ENCODE measurements around the gene OR2T4.

Gene OR2T4

DNA sequence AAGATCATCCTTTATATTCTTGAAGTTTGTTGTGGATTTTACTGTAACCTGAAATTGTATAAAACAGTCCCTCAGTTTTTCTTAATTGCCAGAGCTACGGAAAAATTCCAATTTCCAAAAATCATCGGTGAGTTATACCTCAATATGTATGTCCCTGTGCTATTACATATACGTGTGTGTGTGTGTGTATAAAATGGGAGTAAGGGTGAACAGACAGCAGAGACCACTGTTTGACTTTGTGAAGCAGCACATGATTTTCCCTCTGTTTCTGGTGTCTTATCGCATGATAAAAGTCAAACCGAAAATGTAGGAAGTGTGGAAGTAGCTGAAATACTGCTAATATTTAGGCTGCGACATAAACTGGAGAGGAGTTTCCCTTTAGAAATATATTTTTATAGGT is 42.6 kb downstream of the OR2T4 start:
- H3K27ac ChIP-seq, result no peak overlapping the region
- TF ChIP-seq ZFX (IDR thresholded peaks at IDR 0.05; ENCODE audit: borderline replicate concordance), result no peak

DNA sequence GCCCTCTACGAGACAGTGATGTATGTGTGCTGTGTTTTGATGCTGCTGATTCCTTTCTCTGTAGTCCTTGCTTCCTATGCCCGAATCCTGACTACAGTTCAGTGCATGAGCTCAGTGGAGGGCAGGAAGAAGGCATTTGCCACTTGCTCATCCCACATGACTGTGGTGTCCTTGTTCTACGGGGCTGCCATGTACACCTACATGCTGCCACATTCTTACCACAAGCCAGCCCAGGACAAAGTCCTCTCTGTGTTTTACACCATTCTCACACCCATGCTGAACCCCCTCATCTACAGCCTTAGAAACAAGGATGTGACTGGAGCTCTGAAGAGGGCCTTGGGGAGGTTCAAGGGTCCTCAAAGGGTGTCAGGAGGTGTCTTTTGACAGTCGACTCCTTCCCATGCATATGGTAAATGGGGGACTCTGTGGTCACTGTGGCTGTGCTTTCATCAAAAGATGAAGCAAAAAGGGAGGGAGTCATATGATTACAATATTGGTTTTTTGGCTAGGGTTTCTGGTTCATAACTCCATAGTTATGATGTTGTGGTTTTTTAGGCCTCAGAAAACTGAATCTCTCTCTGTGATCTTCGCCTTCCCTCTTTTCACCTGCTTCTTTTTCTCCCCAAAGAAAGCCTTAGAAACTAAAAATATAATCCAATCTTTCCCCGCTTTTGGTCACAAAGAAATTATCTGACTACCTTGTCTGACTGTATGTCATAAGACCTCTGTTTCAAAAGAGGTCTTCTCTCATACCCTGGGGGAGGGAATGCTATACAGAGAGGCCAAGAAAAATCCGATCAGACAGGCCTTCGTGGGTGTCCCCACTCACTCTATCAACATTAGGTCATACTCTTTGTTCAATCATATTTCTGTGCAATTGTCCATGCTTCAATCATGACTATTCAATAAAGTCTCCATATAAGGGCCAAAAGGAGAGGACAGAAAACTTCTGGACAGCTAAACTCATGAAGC is 45.5 kb downstream of the OR2T4 start:
- TF ChIP-seq, protein P1, sequence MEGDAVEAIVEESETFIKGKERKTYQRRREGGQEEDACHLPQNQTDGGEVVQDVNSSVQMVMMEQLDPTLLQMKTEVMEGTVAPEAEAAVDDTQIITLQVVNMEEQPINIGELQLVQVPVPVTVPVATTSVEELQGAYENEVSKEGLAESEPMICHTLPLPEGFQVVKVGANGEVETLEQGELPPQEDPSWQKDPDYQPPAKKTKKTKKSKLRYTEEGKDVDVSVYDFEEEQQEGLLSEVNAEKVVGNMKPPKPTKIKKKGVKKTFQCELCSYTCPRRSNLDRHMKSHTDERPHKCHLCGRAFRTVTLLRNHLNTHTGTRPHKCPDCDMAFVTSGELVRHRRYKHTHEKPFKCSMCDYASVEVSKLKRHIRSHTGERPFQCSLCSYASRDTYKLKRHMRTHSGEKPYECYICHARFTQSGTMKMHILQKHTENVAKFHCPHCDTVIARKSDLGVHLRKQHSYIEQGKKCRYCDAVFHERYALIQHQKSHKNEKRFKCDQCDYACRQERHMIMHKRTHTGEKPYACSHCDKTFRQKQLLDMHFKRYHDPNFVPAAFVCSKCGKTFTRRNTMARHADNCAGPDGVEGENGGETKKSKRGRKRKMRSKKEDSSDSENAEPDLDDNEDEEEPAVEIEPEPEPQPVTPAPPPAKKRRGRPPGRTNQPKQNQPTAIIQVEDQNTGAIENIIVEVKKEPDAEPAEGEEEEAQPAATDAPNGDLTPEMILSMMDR (IDR thresholded peaks at IDR 0.05), result no peak
- no peak for TF ChIP-seq ZFX (IDR thresholded peaks at IDR 0.05; ENCODE audit: borderline replicate concordance)
- no peak overlapping the region for H3K27ac ChIP-seq

All from 22Rv1 (cell line).